ENCODE results near the gene P2RX4. TPM values are rescaled to one million over a fixed set of nuclear protein-coding genes. Genes with fewer than 3 reads are reported as not detected.
"Not testable (repeated sequence)": the region's sequence is repeated elsewhere in the genome, so short reads cannot be mapped to it uniquely, and the experiment has no call there.

P2RX4 gene
- total RNA-seq, 1 experiment from 2014 or later: 8.1 TPM

GRCh38 chr12:121226399-121226798 is 16.5 kb downstream of the P2RX4 start:
- POLR2A ChIA-PET: no interaction called here
- intact Hi-C loops (cut with micrococcal nuclease): no loop called here
- Mint-ChIP-seq H3K36me3 (ENCODE audit: insufficient read depth, unreplicated experiment) (peaks cover 7% of the 10 kb centered on the region), H3K9me3 (ENCODE audit: unreplicated experiment) (no peaks in the 10 kb centered on the region), H3K27me3 (ENCODE audit: insufficient read depth, unreplicated experiment) (no peaks in the 10 kb centered on the region), H3K4me3 (ENCODE audit: unreplicated experiment) (no peak overlapping the region), H3K27ac (ENCODE audit: low read depth, unreplicated experiment) (no peak overlapping the region), H3K4me1 (ENCODE audit: insufficient read depth, unreplicated experiment) (no peaks in the 10 kb centered on the region)
- TF ChIP-seq CTCF (IDR thresholded peaks at IDR 0.05; ENCODE audit: unreplicated experiment): no peak
- no TSS peak for BruUV-seq (replicated peaks)
- no peak for DNase-seq (ENCODE audit: unreplicated experiment)
- CTCF ChIA-PET: no interaction called here

- H3K36me3 Mint-ChIP-seq (ENCODE audit: insufficient read depth, unreplicated experiment); H3K9me3 Mint-ChIP-seq (ENCODE audit: unreplicated experiment); DNase-seq (ENCODE audit: unreplicated experiment); H3K4me1 Mint-ChIP-seq (ENCODE audit: insufficient read depth, unreplicated experiment); H3K4me3 Mint-ChIP-seq (ENCODE audit: unreplicated experiment); POLR2A ChIA-PET; intact Hi-C loops (cut with micrococcal nuclease); CTCF ChIA-PET; H3K27me3 Mint-ChIP-seq (ENCODE audit: insufficient read depth, unreplicated experiment); BruUV-seq (replicated peaks); H3K27ac Mint-ChIP-seq (ENCODE audit: low read depth, unreplicated experiment): not testable (repeated sequence)
These were observed 16.9 kb downstream of the P2RX4 start for GRCh38 chr12:121226871-121227270.

GRCh38 chr12:121227294-121227693 is 17.4 kb downstream of the P2RX4 start:
- no peak for TF ChIP-seq CTCF (IDR thresholded peaks at IDR 0.05; ENCODE audit: unreplicated experiment)
- H3K4me3 Mint-ChIP-seq (ENCODE audit: unreplicated experiment): no peak overlapping the region
- no peak overlapping the region for H3K27ac Mint-ChIP-seq (ENCODE audit: low read depth, unreplicated experiment)
- no peaks in the 10 kb centered on the region for H3K27me3 Mint-ChIP-seq (ENCODE audit: insufficient read depth, unreplicated experiment)
- no peaks in the 10 kb centered on the region for H3K4me1 Mint-ChIP-seq (ENCODE audit: insufficient read depth, unreplicated experiment)
- peaks cover 7% of the 10 kb centered on the region for H3K36me3 Mint-ChIP-seq (ENCODE audit: insufficient read depth, unreplicated experiment)
- BruUV-seq (replicated peaks): no TSS peak
- ChIA-PET POLR2A (no interaction called here), CTCF (no interaction called here)
- H3K9me3 Mint-ChIP-seq (ENCODE audit: unreplicated experiment): no peaks in the 10 kb centered on the region
- no peak for DNase-seq (ENCODE audit: unreplicated experiment)
- intact Hi-C loops (cut with micrococcal nuclease): no loop called here

GRCh38 chr12:121228919-121229665 is 19.2 kb downstream of the P2RX4 start:
- peaks cover 7% of the 10 kb centered on the region for H3K36me3 Mint-ChIP-seq (ENCODE audit: insufficient read depth, unreplicated experiment)
- POLR2A ChIA-PET: interaction anchor here (1.7 kb wide), 1 partner anchor 11 kb away, joined by 4 read pairs; no protein-coding TSS in a partner anchor
- no peak overlapping the region for H3K4me3 Mint-ChIP-seq (ENCODE audit: unreplicated experiment)
- CTCF ChIA-PET: interaction anchor here (0.6 to 1.6 kb wide), 5 partner anchors 12 to 265 kb away, joined by 3 to 5 read pairs (median 3); no protein-coding TSS in a partner anchor
- no peak for TF ChIP-seq CTCF (IDR thresholded peaks at IDR 0.05; ENCODE audit: unreplicated experiment)
- no TSS peak for BruUV-seq (replicated peaks)
- no peaks in the 10 kb centered on the region for H3K27me3 Mint-ChIP-seq (ENCODE audit: insufficient read depth, unreplicated experiment)
- intact Hi-C loops (cut with micrococcal nuclease): no loop called here
- H3K4me1 Mint-ChIP-seq (ENCODE audit: insufficient read depth, unreplicated experiment): no peaks in the 10 kb centered on the region
- H3K9me3 Mint-ChIP-seq (ENCODE audit: unreplicated experiment): no peaks in the 10 kb centered on the region
- peak; percentile 40 for DNase-seq (ENCODE audit: unreplicated experiment)
- no peak overlapping the region for H3K27ac Mint-ChIP-seq (ENCODE audit: low read depth, unreplicated experiment)
